Panc1 (cell line): ENCODE results near the gene B4GALT5. TPM values are rescaled to one million over a fixed set of nuclear protein-coding genes. Genes with fewer than 3 reads are reported as not detected.

ENCODE experiments used
- ATAC-seq: fragments of 200-7000 bp; cut with Tn5 transposase; 2 replicates; pipeline ENCODE4 v1.9.1; 2020; ENCODE audit warnings: mild to moderate bottlenecking, moderate library complexity
- Bru-seq: library from RNA; stranded (reverse); fragments of 400-500 nt; gene quantifications from one replicate; lab custom pipeline; 2021; lab: Mats Ljungman, UMichigan
- BruChase-seq, 2 experiments: library from RNA; stranded (reverse); fragments of 400-500 nt; gene quantifications; one replicate each; lab custom pipeline; 2021; lab: Mats Ljungman, UMichigan
- BruUV-seq: library from RNA; stranded (reverse); fragments of 400-500 nt; replicated peaks from 2 replicates; lab custom pipeline; 2021; lab: Mats Ljungman, UMichigan
- CTCF ChIA-PET: fragments of 300-600 bp; sonication (Branson Sonifier 250); formaldehyde crosslinking; loops from one replicate; lab custom pipeline; 2022; ENCODE audit warnings: antibody characterized with exemption; lab: Charles Lee
- POLR2A ChIA-PET: fragments of 300-600 bp; sonication (Branson Sonifier 250); formaldehyde crosslinking; loops from one replicate; lab custom pipeline; 2022; ENCODE audit warnings: antibody characterized with exemption; lab: Charles Lee
- DNase-seq: peaks from one replicate; pipeline ENCODE4 v3.0.0-alpha.2; 2010; ENCODE audit warnings: low read depth, low spot score
- H3K27ac ChIP-seq: 2 replicates; pipeline ENCODE4 v1.5.1; 2011; ENCODE audit warnings: mild to moderate bottlenecking, low read length, inconsistent platforms
- H3K27me3 ChIP-seq: fragments of 200-500 bp; sonication (Bioruptor generic); 2 replicates; pipeline ENCODE4 v1.6.0; 2014; ENCODE audit warnings: low read length, inconsistent platforms; ENCODE audit not compliant: control insufficient read depth, insufficient read depth
- H3K36me3 ChIP-seq: fragments of 200-500 bp; sonication (Bioruptor generic); 2 replicates; pipeline ENCODE4 v1.5.1; 2014; ENCODE audit warnings: inconsistent platforms, mild to moderate bottlenecking, low read length, moderate library complexity; ENCODE audit not compliant: control insufficient read depth, insufficient read depth
- H3K4me1 ChIP-seq: 2 replicates; pipeline ENCODE4 v1.5.1; 2011; ENCODE audit warnings: inconsistent platforms, mild to moderate bottlenecking, low read length, moderate library complexity; ENCODE audit not compliant: control insufficient read depth, insufficient read depth
- H3K4me3 ChIP-seq, 2 experiments: 2 replicates each; pipeline ENCODE4 v1.5.1; 2011 to 2012; ENCODE audit warnings: low read depth in 2 of 2, low read length in 2 of 2, mild to moderate bottlenecking in 2 of 2, inconsistent platforms in 1 of 2, moderate library complexity in 1 of 2
- H3K9me3 ChIP-seq: fragments of 200-500 bp; sonication (Bioruptor generic); 2 replicates; pipeline ENCODE4 v1.5.1; 2014; ENCODE audit warnings: low read depth, mild to moderate bottlenecking, inconsistent platforms, low read length, moderate library complexity; ENCODE audit not compliant: control insufficient read depth, insufficient read depth
- CTCF ChIP-seq: fragments of 450-650 bp; IDR thresholded peaks from 2 replicates; pipeline ENCODE4 v1.5.1; 2017; ENCODE audit warnings: mild to moderate bottlenecking
- POLR2AphosphoS5 ChIP-seq: IDR thresholded peaks from 2 replicates; pipeline ENCODE4 v1.6.1; 2012; ENCODE audit warnings: mild to moderate bottlenecking, low read depth, low read length, moderate library complexity
- REST ChIP-seq, 2 experiments: IDR thresholded peaks; 2 replicates each; pipeline ENCODE4 v1.6.1; 2011 to 2012; ENCODE audit warnings: low read depth in 2 of 2, control low read depth in 1 of 2, low read length in 1 of 2, mild to moderate bottlenecking in 1 of 2, moderate library complexity in 1 of 2; ENCODE audit not compliant: insufficient read depth in 1 of 2
- SIN3A ChIP-seq: IDR thresholded peaks from 2 replicates; pipeline ENCODE4 v1.6.1; 2012; ENCODE audit warnings: low read depth, mild to moderate bottlenecking, low read length, moderate library complexity, borderline replicate concordance; ENCODE audit not compliant: insufficient read depth
- TCF7L2 ChIP-seq: IDR thresholded peaks from 2 replicates; pipeline ENCODE4 v1.6.1; 2011; ENCODE audit warnings: mild to moderate bottlenecking, low read depth, low read length, inconsistent platforms
- in situ Hi-C: cut with HindIII; loops from 2 replicates; pipeline ENCODE4 v1.10.0; 2016; ENCODE audit warnings: low sequenced_read_pairs, low pct_unique_long_range_greater_than_20kb
- intact Hi-C: fragments of 100-400 bp; cut with micrococcal nuclease; formaldehyde crosslinking; loops from one replicate; pipeline ENCODE4 v1.10.0; 2022; ENCODE audit not compliant: unreplicated experiment
- long read RNA-seq: library from polyadenylated mRNA; unstranded; transcript quantifications from one replicate; pipeline ENCODE4 v2.0.0, GENCODE V29; 2021; ENCODE audit not compliant: unreplicated experiment
- polyA plus RNA-seq: library from polyadenylated mRNA; unstranded; fragments of >200 nt; gene quantifications from one replicate; pipeline ENCODE4 v1.2.1, GENCODE V29; 2012; ENCODE audit warnings: missing spikeins; ENCODE audit not compliant: insufficient read length
- total RNA-seq: library from RNA; stranded (reverse); gene quantifications from one replicate; pipeline ENCODE4 v1.2.1, GENCODE V29; 2021; ENCODE audit not compliant: unreplicated experiment

B4GALT5 gene
- total RNA-seq (40.0 TPM), Bru-seq, nascent RNA (percentile 91 among the genes with signal in this experiment), BruChase-seq, experiment 1, labeled RNA remaining after a 2-hour chase (percentile 92 among the genes with signal in this experiment), BruChase-seq, experiment 2, labeled RNA remaining after a 6-hour chase (percentile 92 among the genes with signal in this experiment)
- polyA plus RNA-seq, result 29.8 TPM
- long read RNA-seq, full-length matches to known transcripts, result 9 of 47 reads
- long read RNA-seq, partial matches to known transcripts, result 1 of 47 reads
- long read RNA-seq, other reads (novel, unspliced or antisense), result 37 of 47 reads

- ChIA-PET POLR2A (no interaction called here), CTCF (no interaction called here)
- no peaks in the 10 kb centered on the region for H3K9me3 ChIP-seq
- no peaks in the 10 kb centered on the region for H3K27me3 ChIP-seq
- DNase-seq (peak; percentile 33), ATAC-seq (peak; percentile 92)
- TF ChIP-seq SIN3A, result 0 out of 2 replicates have a peak, but pooled peaks have one; percentile 42
- TF ChIP-seq REST (IDR thresholded peaks at IDR 0.05; ENCODE audit: insufficient read depth in 1 of 2, low read depth in 2 of 2, low read length in 1 of 2), result no peak
- TF ChIP-seq POLR2AphosphoS5, result 0 out of 2 replicates have a peak, but pooled peaks have one; percentile 36
- no peak for TF ChIP-seq CTCF
- TF ChIP-seq TCF7L2, result peak; percentile 10; the same call in 1 of the 2 replicates
- in situ Hi-C loops, result no loop called here
- BruUV-seq, result no TSS peak
- H3K27ac ChIP-seq, result peak within 1 kb of the TSS; percentile 82
- H3K36me3 ChIP-seq, result peaks cover 7% of the 10 kb centered on the region; the same call in 1 of the 2 replicates
- intact Hi-C loops, result no loop called here
- H3K4me3 ChIP-seq, result peak within 1 kb of the TSS; percentile 75 to 79
- H3K4me1 ChIP-seq, result peaks cover 26% of the 10 kb centered on the region
Measured at GRCh38 chr20:49713753-49714712, at the start of gene B4GALT5. Gene B4GALT5, minus strand, starts transcription at chr20:49713878. Its CDS starts 188 bp downstream, at chr20:49713690.

- H3K4me1 ChIP-seq, result no peaks in the 10 kb centered on the region
- CTCF ChIA-PET, result interaction anchor here (0.7 kb wide), 1 partner anchor 71 kb away, joined by 4 read pairs; no protein-coding TSS in a partner anchor
Measured at GRCh38 chr20:49762940-49763766, 49.5 kb upstream of the B4GALT5 start.

More at GRCh38 chr20:49762940-49763766, 49.5 kb upstream of the B4GALT5 start:
- TF ChIP-seq REST (IDR thresholded peaks at IDR 0.05; ENCODE audit: insufficient read depth in 1 of 2, low read depth in 2 of 2, low read length in 1 of 2), result no peak
- no peak for TF ChIP-seq SIN3A
- TF ChIP-seq TCF7L2, result no peak
- TF ChIP-seq CTCF, result no peak
- TF ChIP-seq POLR2AphosphoS5, result no peak
- Histone ChIP-seq H3K4me3 (no peak overlapping the region), H3K9me3 (no peaks in the 10 kb centered on the region), H3K36me3 (no peaks in the 10 kb centered on the region), H3K27me3 (no peaks in the 10 kb centered on the region), H3K27ac (no peak overlapping the region)
- in situ Hi-C loops, result no loop called here
- POLR2A ChIA-PET, result interaction anchor here (0.6 kb wide), 1 partner anchor 8 kb away, joined by 8 read pairs; no protein-coding TSS in a partner anchor
- intact Hi-C loops, result no loop called here
- ATAC-seq (no peak), DNase-seq (no peak)
- BruUV-seq, result no TSS peak
